GM19467 (cell line): ENCODE results near the gene STK32A.
"Not testable (repeated sequence)": the region's sequence is repeated elsewhere in the genome, so short reads cannot be mapped to it uniquely, and the experiment has no call there.

Experiments
- ATAC-seq: cut with Tn5 transposase; IDR thresholded peaks from one replicate; pipeline ENCODE4 v1.9.1; 2021; ENCODE audit warnings: mild to moderate bottlenecking, moderate library complexity; ENCODE audit not compliant: unreplicated experiment

Gene STK32A

DNA sequence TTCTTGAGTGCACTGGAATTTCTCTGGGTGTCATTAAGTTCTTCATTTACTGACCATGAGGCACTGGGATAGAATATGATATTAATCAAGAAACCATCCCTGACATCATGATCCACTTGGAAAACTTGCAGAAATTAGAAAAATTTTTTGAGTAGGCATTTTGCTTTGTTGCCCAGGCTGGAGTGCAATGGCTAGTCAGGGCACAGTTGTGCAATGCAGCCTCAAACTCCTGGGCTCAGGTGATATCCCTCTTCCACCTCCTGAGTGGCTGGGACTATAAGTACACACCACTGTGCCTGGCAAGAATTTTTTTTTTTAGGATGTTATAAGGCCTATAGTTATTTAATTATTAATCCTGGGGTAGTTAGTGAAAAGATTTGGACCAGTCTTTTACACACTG is 106.5 kb downstream of the STK32A start:
- no peak for ATAC-seq

DNA sequence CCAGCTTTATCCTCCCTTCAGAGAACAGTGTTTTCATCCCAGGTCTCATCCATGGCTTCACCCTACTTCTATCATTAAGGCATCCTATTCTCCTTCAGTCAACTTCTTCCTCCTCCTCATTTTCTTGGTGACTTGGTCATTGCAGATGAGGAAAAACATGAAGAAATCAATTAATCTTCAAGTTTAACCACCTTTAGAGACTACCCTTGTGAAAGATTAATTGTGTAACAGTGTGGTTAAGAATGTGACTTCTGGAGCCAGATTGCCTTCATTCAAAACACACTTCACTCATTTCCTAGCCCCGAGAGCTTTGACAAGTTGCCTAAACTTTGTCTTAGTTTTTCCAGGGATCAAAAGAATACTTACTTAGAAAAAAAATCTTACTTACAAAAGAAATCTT is 110.0 kb downstream of the STK32A start:
- ATAC-seq: no peak

DNA sequence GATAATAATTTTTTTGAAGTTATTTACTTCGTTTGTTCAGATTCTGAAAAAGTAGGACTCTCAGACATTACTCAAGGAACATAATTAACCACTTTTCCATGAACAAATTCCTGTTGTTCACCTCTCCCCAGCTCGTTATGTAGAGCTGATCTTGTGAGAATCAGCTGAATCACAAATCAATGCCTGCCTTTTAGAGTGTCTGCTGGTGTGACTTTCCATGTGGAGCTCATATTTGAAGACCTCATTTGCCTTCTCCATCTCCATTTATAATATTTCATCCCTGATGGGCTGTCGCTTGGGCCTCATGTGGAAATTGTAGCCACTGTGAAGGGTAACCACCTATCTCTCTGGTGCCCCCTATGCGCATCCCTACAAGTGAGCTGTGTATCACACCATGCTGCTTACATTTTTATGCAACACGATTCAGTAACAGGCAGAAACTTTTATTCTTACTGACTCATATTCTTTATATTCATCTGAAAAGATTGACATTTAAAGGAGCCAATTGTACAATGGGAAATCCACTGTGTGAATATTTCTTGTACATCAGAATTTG is 111.3 kb downstream of the STK32A start:
- no peak for ATAC-seq

DNA sequence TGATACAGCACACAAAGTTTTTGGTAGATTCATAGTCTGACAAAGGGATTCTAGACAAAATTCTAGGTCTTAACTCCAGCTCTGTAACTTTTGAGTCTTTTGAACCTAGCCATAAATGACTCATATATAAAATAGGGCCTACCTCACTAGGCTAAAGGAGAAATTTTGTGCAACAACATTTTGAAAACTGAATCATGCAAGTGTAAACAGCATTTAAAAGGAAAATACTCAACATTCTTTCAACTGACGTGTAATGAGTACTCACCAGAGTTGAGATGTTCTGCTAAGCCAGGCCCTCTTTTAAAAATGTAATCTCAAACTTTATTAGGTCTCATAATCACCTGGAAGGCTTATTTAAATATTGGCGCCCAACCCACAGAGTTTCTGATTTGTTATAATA is 113.2 kb downstream of the STK32A start:
- ATAC-seq: no peak

DNA sequence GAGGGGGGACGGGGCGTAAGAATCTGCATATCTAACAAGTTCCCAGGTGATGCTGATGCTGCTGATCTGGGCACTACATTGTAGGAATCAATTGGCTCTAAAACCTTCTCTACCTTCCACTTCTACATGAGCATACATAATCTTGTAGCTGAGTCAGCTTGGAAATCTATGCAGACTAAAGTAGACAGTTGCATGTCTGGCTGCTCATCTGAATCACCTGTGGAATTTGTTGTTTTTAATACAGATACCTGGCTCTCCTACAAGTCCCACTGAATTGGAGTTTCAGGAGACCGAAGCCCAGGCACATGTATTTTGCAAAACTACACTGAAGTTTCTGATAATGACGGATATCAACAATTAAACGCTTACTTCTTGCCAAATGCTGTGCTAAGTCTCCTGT is 113.6 kb downstream of the STK32A start:
- no peak for ATAC-seq

DNA sequence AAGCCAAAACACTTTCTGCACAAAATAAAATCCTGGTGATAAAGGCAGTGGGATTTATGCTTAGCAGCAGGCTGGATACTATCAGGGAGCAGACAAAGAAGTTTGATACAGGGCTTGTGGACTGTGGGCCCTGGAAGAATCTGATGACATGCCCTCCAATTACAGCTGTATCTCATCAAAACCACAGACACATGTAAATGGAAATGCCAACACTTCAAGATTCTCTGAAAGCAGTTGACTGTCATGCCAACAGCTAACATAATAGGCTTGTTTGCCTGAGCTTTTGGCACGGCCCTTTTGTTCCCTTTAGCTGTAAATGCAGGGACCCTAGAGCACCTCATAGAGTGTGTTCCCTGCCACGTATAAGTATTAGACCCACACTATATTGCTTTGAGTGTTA is 114.4 kb downstream of the STK32A start:
- ATAC-seq: no peak

DNA sequence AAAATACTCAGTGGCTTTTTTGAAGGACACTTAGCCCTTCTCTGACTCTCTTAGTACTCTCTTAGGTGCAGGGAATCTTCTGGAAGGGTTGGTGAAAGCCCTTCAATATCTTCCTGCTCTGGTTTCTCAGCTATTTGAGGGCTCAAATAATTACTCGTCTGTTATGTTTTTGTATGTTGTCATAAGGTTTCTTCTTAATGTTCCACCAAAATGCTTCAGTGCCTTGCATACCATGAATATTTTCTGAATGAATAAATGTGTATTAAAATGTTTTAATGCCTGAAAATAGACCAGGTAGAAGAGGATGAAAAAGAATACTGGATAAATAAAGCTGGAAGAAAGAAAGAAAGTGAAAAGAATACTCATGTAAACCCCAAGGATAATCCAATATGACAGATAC is 124.3 kb downstream of the STK32A start:
- no peak for ATAC-seq

DNA sequence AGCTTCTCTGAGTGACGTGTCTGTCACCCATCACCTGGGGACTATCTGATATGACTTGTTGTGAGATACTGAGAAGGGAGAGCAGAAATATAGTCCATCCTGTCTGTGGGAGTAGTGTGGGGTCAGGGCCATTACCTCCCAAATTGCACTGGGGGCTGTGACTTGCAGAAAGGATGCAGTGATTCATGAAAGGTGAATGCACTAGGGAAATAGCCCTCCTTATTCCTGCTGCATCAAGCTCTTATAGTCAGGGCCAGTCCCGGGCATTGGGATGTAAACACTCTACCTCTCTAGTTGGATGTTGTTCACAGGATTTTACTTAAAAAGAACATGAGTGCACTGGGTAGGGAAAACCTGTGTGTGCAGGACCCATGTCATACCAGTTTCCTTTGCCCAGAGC is 124.8 kb downstream of the STK32A start:
- ATAC-seq: no peak

DNA sequence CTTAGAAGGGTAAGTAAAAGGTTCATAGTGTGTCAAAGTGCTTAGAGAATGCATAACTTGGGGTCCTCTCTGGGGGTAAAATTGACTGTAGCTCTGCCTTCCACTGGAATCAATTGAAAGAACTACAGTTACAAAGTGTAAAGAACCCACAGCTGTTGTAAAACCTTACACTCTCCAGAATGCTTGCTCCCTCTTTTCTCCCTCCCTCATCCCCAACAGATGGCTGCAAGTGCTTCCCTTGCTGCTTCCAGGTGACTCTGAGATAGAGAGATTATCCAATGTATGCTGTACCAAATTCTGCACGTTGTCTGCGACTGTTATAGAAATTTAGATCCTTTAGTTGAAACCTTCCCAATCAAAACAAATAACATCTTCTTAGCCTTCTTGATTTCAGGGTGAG is 126.0 kb downstream of the STK32A start:
- no peak for ATAC-seq

DNA sequence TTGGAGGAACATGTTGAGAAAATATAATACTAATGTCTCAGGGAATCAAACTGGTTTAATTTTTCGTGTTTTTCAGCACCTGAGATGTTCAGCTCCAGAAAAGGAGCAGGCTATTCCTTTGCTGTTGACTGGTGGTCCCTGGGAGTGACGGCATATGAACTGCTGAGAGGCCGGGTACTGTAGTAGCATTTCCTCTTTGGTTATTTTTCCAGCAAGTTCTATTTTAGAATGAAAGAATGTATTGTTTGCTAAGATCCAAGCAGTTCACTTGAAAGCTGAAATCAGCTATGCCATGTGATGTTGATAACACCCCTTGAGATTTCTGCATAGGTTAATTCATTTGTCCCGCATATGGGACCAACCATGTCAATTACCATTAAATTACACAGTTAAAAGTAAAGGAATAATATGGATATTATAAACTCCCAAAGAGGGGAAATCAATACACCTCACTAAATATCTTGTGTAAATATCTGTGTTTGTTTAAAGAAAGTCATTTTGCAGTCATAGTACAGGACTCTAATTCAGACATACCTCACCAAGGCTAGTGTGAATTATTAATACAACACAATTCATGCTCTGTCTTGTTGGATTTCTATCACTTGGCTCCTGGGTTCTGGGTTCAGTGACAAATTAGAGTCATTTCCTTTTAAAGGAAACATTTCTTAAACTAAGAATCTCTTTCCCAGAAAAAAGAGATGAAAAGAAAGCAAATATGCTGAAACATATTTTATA is 126.8 kb downstream of the STK32A start:
- ATAC-seq: no peak

DNA sequence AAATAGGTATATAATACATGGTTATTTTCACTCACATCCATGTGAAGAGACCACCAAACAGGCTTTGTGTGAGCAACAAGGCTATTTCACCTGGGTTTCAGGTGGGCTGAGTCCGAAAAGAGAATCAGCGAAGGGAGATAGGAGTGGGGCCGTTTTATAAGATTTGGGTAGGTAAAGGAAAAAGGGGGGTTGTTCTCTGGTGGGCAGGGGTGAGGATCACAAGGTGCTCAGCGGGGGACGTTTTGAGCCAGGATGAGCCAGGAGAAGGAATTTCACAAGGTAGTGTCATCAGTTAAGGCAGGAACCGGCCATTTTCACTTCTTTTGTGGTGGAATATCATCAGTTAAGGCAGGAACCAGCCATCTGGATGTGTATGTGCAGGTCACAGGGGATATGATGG is 132.6 kb downstream of the STK32A start:
- ATAC-seq: not testable (repeated sequence)

DNA sequence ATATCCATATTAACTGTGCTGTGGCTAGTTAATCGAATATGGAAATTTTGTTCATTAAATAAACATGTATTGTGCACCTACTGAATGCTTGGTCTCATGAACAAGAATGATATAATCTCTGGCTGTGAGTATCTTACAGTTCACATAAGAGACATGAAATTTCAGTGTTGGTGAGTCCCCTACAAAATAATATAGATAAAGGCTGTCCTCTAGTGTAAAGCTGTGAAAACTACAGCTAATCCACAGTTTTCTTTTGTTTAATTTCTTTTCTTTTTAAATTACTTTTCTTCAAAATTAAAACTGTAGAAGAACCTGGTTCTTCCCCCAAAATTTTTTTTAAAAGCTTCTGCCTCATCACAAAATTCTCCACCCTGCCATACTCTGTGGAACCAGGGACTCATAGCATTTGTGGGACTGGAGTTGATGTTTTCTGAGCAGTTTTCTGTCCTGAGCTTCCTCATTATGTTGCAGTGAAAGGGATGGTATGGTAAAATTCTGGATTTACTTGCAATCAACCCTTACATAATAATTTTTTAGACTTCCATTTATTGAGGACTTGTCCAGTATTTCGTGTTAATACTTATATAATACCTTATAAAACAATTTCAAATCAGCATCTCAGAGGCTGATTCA is 135.0 kb downstream of the STK32A start:
- no peak for ATAC-seq

DNA sequence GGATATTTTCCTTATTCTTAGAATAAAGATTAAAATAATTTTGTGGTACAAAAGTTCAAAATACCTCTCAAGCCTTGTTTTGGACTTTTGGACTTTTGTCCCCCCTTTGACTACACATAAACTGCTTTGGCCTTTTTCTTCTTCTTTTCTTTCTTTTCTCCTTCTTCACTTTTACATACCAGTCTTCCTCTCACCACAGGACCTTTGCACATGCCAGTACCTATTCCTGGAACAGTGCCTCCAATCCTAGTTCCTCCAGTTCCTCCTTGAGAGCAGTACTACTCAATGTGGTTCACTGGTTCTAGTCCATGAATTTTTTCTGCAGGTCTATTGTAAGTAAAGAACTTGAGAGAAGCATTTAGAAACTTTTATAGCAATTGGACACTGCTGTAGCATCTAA is 136.5 kb downstream of the STK32A start:
- ATAC-seq: no peak

DNA sequence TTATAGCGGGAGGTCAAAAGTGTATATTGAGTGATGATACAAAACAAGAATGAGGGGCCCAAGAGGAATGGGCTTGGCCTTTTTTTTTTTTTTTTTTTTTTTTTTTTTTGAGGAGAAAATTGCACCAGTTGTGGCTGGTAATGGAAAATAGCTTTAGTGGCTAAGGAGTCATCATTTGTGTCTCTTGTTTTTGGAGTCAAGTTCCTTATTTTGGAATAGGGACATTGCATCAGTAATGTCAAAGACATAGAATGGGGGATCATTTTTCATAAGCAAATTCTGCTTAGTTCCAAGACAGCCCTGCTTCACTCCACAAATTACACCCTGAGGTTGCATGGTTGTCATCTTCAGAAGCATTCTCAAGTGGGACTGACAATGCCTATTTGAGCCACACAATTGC is 137.4 kb downstream of the STK32A start:
- ATAC-seq: no peak

DNA sequence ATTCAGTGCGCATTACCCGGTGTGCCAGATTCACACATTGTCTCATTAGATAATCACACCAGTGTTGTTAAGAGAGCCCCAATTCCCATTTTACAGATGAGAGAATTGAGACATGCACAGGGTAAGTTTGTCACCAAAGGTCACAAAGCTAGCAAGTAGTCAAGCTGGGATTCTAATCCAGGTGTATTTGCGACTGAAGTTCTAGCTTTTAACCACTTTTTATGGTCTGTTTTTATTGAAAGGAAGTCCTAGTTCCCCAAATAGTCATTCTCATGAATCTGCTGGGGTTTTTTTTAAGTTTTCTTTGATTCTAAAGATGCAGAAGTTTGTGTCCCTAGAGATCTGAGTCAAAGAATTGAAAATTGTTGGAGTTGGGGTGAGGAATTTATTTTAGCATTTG is 138.5 kb downstream of the STK32A start:
- ATAC-seq: no peak

DNA sequence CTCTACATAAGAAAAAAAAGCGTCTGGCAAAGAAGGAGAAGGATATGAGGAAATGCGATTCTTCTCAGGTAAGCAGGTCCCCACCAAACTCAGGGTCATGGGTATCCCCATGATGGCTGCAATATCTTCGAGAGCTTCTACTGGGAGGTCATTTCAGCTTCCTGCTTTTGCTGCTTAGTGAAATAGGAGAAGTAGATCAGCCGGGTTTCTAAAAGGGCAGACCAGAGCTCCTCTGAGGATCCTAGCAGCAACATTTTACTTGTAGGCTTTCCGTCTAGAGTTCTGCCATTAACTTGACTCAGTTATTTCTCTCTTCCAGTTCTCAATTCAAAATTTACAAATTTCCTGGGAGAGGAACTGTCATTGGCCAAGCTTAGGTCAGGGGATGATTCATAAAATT is 140.3 kb downstream of the STK32A start:
- no peak for ATAC-seq

DNA sequence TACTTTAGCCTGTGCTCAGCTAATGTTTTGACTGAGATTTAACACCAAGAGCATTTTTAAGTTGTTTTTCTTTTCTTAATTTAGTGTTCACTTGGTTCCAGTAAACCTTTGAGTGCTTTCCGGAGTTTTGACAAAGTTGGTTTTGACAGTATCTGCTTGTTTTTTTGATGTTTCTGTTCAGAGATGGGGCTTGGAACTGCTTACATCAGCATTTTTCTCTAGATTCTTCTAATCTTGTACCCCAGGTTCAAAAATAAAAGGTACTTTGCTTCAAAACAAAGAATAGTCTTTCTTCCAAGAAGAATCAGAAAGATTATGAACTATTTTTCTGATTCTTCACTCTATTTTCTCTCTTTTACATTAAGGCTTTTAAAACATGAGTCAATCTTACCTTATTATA is 142.9 kb downstream of the STK32A start:
- no peak for ATAC-seq

DNA sequence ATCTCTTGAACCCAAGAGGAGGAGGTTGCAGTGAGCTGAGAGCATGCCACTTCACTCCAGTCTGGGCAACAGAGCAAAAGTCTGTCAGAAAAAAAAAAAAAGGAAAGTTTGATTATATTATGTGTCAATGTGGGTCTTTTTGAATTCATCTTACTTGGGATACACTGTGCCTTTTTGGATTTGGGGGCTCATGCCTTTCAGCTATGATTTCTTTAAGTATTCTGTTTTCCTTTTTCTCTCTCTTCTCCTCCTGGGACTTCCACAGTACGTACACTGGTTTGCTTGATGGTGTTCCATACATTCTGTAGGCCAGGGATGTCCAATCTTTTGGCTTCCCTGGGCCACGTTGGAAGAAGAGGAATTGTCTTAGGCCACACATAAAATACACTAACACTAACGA is 146.7 kb downstream of the STK32A start:
- no peak for ATAC-seq

DNA sequence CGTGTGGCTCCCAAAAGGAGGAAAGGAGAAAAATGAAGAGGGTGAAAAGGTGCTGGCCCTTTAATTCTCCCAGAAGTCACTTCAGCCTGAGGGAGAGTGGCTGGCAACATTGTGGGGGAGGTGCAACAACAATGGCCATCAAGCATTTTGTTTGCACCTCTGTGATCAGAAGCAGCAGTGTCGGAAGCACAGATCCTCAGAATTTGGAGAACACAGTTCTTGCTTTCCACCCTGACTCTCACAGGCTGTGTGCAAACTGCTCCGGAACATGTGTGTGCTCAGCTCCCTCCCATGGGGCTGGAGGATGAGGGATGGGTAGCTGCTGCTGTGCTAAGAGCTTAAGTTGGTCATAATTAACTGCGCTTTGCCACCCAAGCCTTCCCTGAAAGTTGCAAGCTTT is 147.9 kb downstream of the STK32A start:
- no peak for ATAC-seq

DNA sequence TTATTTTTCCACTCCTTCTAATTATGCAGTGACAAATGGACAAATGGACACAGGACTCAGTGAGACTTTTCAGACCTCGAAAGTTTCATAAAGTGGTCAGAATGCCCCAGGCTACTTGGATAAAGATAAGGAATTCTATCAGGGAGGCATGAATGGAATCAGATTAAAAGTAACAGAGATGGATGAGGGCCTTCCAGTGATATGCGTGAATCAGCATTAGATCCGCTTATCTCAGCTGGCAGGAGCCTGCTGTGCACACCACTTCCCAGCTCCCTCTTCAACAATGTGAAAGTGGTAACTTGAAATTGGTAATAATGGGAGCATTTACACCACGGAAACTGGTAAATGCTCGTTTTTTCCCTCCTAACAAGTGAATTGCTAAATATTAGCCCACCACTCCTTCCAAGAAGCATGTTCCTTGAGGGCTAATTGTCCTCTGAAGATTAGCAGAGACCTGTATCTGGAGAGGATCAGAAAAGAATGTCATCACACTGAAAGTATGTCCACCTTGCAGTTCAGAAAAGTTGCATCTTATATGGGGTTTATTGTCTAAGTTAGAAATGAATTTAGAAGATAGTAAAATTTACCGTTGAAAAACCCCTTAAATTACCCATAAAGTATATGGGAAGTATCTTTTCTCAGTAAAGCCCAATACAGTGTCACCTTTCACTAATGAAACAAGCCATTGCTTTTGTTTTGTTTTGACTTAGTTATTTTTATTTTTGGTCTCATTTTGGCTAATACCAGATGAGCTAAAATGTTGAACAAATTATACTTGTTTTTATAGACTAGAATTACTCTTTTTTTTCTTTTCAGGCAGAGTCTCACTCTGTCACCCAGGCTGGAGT is 149.7 kb downstream of the STK32A start:
- ATAC-seq: no peak

DNA sequence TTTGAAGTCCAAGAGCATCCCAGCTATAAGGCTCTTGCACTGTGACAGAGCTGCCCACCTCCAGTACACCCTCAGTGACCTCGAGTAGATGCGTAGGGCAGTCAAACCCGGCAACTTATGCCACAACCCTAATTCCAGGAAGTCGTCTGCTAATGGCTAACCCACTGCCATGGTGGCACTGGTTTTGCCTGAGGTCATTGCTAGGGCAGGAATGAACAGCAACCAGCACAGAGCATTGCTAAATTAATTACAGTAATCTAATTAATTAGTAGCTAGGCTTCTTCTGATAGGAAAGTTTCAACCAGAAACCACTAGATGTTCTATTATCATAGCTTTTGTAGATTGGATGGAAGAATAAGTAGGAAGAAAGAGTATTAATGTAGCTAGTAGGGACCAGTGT is 152.3 kb downstream of the STK32A start:
- no peak for ATAC-seq
